H1 (cell line): ENCODE data around the gene TDO2. TPM values are rescaled to one million over a fixed set of nuclear protein-coding genes. Genes with fewer than 3 reads are reported as not detected.

Experiments
- CHD1 ChIP-seq: IDR thresholded peaks from 2 replicates; pipeline ENCODE4 v1.6.1; 2012; ENCODE audit warnings: low read depth, low read length, improper control_type of control experiment
- CHD7 ChIP-seq: fragments of 300-600 bp; sonication (generic); IDR thresholded peaks from 2 replicates; pipeline ENCODE4 v1.7.1; 2012; ENCODE audit warnings: low read length, moderate library complexity, mild to moderate bottlenecking, inconsistent platforms; ENCODE audit not compliant: insufficient replicate concordance
- EP300 ChIP-seq, 2 experiments: IDR thresholded peaks; 1 replicate in 1 of 2; 2 replicates in 1 of 2; pipeline ENCODE4 v1.6.1; 2011 to 2012; ENCODE audit warnings: low read depth in 2 of 2, low read length in 2 of 2, mild to moderate bottlenecking in 2 of 2, borderline replicate concordance in 1 of 2, inconsistent platforms in 1 of 2, moderate library complexity in 1 of 2
- KDM1A ChIP-seq: fragments of 200-600, 300-600 bp; sonication (generic); IDR thresholded peaks from 2 replicates; pipeline ENCODE4 v1.7.1; 2016; ENCODE audit warnings: mild to moderate bottlenecking, low read length, borderline replicate concordance
- KDM4A ChIP-seq: IDR thresholded peaks from one replicate; pipeline ENCODE4 v1.7.1; 2012; ENCODE audit warnings: low read depth, mild to moderate bottlenecking, moderate library complexity, low read length, inconsistent platforms; ENCODE audit not compliant: severe bottlenecking
- SP2 ChIP-seq: IDR thresholded peaks from 2 replicates; pipeline ENCODE4 v1.6.1; 2012; ENCODE audit warnings: mild to moderate bottlenecking, low read length, inconsistent platforms
- SRF ChIP-seq: IDR thresholded peaks from 2 replicates; pipeline ENCODE4 v1.6.1; 2011; ENCODE audit warnings: mild to moderate bottlenecking, low read depth, low read length, moderate library complexity
- TAF1 ChIP-seq: IDR thresholded peaks from 2 replicates; pipeline ENCODE4 v1.6.1; 2011; ENCODE audit warnings: mild to moderate bottlenecking, low read depth, low read length
- polyA plus RNA-seq, 7 experiments: library from polyadenylated mRNA; depleted of rRNA in 3 of 7; stranded (reverse) in 5 of 7; unstranded in 2 of 7; fragments of >200 nt in 5 of 7; fragments of 200-250 nt in 2 of 7; gene quantifications; 1 replicate in 5 of 7; 2 replicates in 1 of 7; 4 replicates in 1 of 7; pipeline versions ENCODE4 v1.2.1 to v1.2.3, GENCODE V29; 2011 to 2013; ENCODE audit warnings: missing spikeins in 2 of 7, mixed read lengths in 2 of 7
- total RNA-seq: library from RNA; stranded (reverse); fragmentation: NEBNext Ultra II Directional; extraction: Animal tissue kit (Norgen Biotek cat#: 25700); gene quantifications from 2 replicates; pipeline ENCODE4 v1.2.1, GENCODE V29; 2021

The TDO2 gene
- total and polyA plus RNA-seq, 2 of the 8 experiments (the other 6 are each of a cell fraction or from before 2014, with no cell fraction given), result 0.03 TPM; not detected in 1

GRCh38 chr4:155959417-155959816, 55.9 kb downstream of the TDO2 start (continued):
- no peak for TF ChIP-seq CHD7
- TF ChIP-seq TAF1, result no peak
- no peak for TF ChIP-seq SRF
- TF ChIP-seq CHD1, result no peak
- TF ChIP-seq SP2, result no peak
- TF ChIP-seq EP300 (IDR thresholded peaks at IDR 0.05; ENCODE audit: borderline replicate concordance in 1 of 2, low read depth in 2 of 2, low read length in 2 of 2), result no peak
- TF ChIP-seq KDM4A, result no peak
- TF ChIP-seq KDM1A, result no peak
